ENCODE data around the gene GALNT13.

GALNT13 gene

GRCh38 chr2:154189953-154190352 is 318.2 kb downstream of the GALNT13 start:
- H3K9me3 Mint-ChIP-seq, result peaks cover 25% of the 10 kb centered on the region
- H3K27ac Mint-ChIP-seq, result no peak overlapping the region
- H3K27me3 Mint-ChIP-seq (ENCODE audit: low read depth), result no peaks in the 10 kb centered on the region
- H3K4me1 Mint-ChIP-seq (ENCODE audit: low read depth), result no peaks in the 10 kb centered on the region
- H3K36me3 Mint-ChIP-seq (ENCODE audit: low read depth), result no peaks in the 10 kb centered on the region
- no peak for DNase-seq (ENCODE audit: low spot score)
- no peak overlapping the region for H3K4me3 Mint-ChIP-seq

- Mint-ChIP-seq H3K4me3 (no peak overlapping the region), H3K9me3 (peaks cover 11% of the 10 kb centered on the region), H3K36me3 (ENCODE audit: low read depth) (no peaks in the 10 kb centered on the region), H3K4me1 (ENCODE audit: low read depth) (no peaks in the 10 kb centered on the region), H3K27ac (no peak overlapping the region), H3K27me3 (ENCODE audit: low read depth) (no peaks in the 10 kb centered on the region)
- no peak for DNase-seq (ENCODE audit: low spot score)
Observed at GRCh38 chr2:154193246-154193645, 321.5 kb downstream of the GALNT13 start.

- Mint-ChIP-seq H3K36me3 (ENCODE audit: low read depth) (no peaks in the 10 kb centered on the region), H3K9me3 (peaks cover 11% of the 10 kb centered on the region), H3K27me3 (ENCODE audit: low read depth) (no peaks in the 10 kb centered on the region), H3K4me3 (no peak overlapping the region), H3K27ac (no peak overlapping the region), H3K4me1 (ENCODE audit: low read depth) (no peaks in the 10 kb centered on the region)
- no peak for DNase-seq (ENCODE audit: low spot score)
Observed at GRCh38 chr2:154194909-154195643, 323.4 kb downstream of the GALNT13 start.

GRCh38 chr2:154195644-154196195 is 324.0 kb downstream of the GALNT13 start:
- peaks cover 11% of the 10 kb centered on the region for H3K9me3 Mint-ChIP-seq
- no peaks in the 10 kb centered on the region for H3K4me1 Mint-ChIP-seq (ENCODE audit: low read depth)
- H3K36me3 Mint-ChIP-seq (ENCODE audit: low read depth), result no peaks in the 10 kb centered on the region
- H3K27me3 Mint-ChIP-seq (ENCODE audit: low read depth), result no peaks in the 10 kb centered on the region
- no peak overlapping the region for H3K27ac Mint-ChIP-seq
- H3K4me3 Mint-ChIP-seq, result no peak overlapping the region
- DNase-seq (ENCODE audit: low spot score), result no peak

GRCh38 chr2:154198866-154199265 is 327.1 kb downstream of the GALNT13 start:
- no peak overlapping the region for H3K27ac Mint-ChIP-seq
- no peak overlapping the region for H3K4me3 Mint-ChIP-seq
- no peaks in the 10 kb centered on the region for H3K4me1 Mint-ChIP-seq (ENCODE audit: low read depth)
- no peak for DNase-seq (ENCODE audit: low spot score)
- H3K36me3 Mint-ChIP-seq (ENCODE audit: low read depth), result no peaks in the 10 kb centered on the region
- H3K27me3 Mint-ChIP-seq (ENCODE audit: low read depth), result no peaks in the 10 kb centered on the region
- H3K9me3 Mint-ChIP-seq, result peaks cover 5% of the 10 kb centered on the region

- H3K36me3 Mint-ChIP-seq (ENCODE audit: low read depth), result no peaks in the 10 kb centered on the region
- no peak for DNase-seq (ENCODE audit: low spot score)
- no peak overlapping the region for H3K4me3 Mint-ChIP-seq
Observed at GRCh38 chr2:154203206-154203605, 331.5 kb downstream of the GALNT13 start.

GRCh38 chr2:154203902-154204301 is 332.2 kb downstream of the GALNT13 start:
- H3K4me1 Mint-ChIP-seq (ENCODE audit: low read depth), result no peaks in the 10 kb centered on the region
- no peak overlapping the region for H3K27ac Mint-ChIP-seq
- DNase-seq (ENCODE audit: low spot score), result no peak
- peaks cover 3% of the 10 kb centered on the region for H3K9me3 Mint-ChIP-seq
- no peak overlapping the region for H3K4me3 Mint-ChIP-seq
- no peaks in the 10 kb centered on the region for H3K36me3 Mint-ChIP-seq (ENCODE audit: low read depth)
- H3K27me3 Mint-ChIP-seq (ENCODE audit: low read depth), result no peaks in the 10 kb centered on the region

More at GRCh38 chr2:154203206-154203605, 331.5 kb downstream of the GALNT13 start:
- Mint-ChIP-seq H3K27ac (no peak overlapping the region), H3K4me1 (ENCODE audit: low read depth) (no peaks in the 10 kb centered on the region), H3K27me3 (ENCODE audit: low read depth) (no peaks in the 10 kb centered on the region), H3K9me3 (peaks cover 3% of the 10 kb centered on the region)

- Mint-ChIP-seq H3K4me1 (ENCODE audit: low read depth) (no peaks in the 10 kb centered on the region), H3K4me3 (no peak overlapping the region), H3K9me3 (peaks cover 3% of the 10 kb centered on the region), H3K27ac (no peak overlapping the region), H3K27me3 (ENCODE audit: low read depth) (no peaks in the 10 kb centered on the region), H3K36me3 (ENCODE audit: low read depth) (no peaks in the 10 kb centered on the region)
- DNase-seq (ENCODE audit: low spot score), result no peak
Observed at GRCh38 chr2:154207288-154208047, 335.7 kb downstream of the GALNT13 start.

- H3K4me3 Mint-ChIP-seq, result no peak overlapping the region
- no peaks in the 10 kb centered on the region for H3K36me3 Mint-ChIP-seq (ENCODE audit: low read depth)
- H3K4me1 Mint-ChIP-seq (ENCODE audit: low read depth), result no peaks in the 10 kb centered on the region
- no peaks in the 10 kb centered on the region for H3K27me3 Mint-ChIP-seq (ENCODE audit: low read depth)
- H3K27ac Mint-ChIP-seq, result no peak overlapping the region
- no peak for DNase-seq (ENCODE audit: low spot score)
- H3K9me3 Mint-ChIP-seq, result no peaks in the 10 kb centered on the region
Observed at GRCh38 chr2:154223726-154224125, 352.0 kb downstream of the GALNT13 start.

GRCh38 chr2:154226931-154227330 is 355.2 kb downstream of the GALNT13 start:
- no peak overlapping the region for H3K27ac Mint-ChIP-seq
- DNase-seq (ENCODE audit: low spot score), result no peak
- H3K4me1 Mint-ChIP-seq (ENCODE audit: low read depth), result no peaks in the 10 kb centered on the region
- H3K36me3 Mint-ChIP-seq (ENCODE audit: low read depth), result no peaks in the 10 kb centered on the region
- no peak overlapping the region for H3K4me3 Mint-ChIP-seq
- no peaks in the 10 kb centered on the region for H3K27me3 Mint-ChIP-seq (ENCODE audit: low read depth)
- no peaks in the 10 kb centered on the region for H3K9me3 Mint-ChIP-seq

GRCh38 chr2:154228566-154229280 is 357.0 kb downstream of the GALNT13 start:
- no peak overlapping the region for H3K4me3 Mint-ChIP-seq
- H3K36me3 Mint-ChIP-seq (ENCODE audit: low read depth), result no peaks in the 10 kb centered on the region
- no peaks in the 10 kb centered on the region for H3K4me1 Mint-ChIP-seq (ENCODE audit: low read depth)
- no peak for DNase-seq (ENCODE audit: low spot score)
- H3K27me3 Mint-ChIP-seq (ENCODE audit: low read depth), result no peaks in the 10 kb centered on the region
- no peak overlapping the region for H3K27ac Mint-ChIP-seq
- H3K9me3 Mint-ChIP-seq, result no peaks in the 10 kb centered on the region

- Mint-ChIP-seq H3K4me3 (no peak overlapping the region), H3K9me3 (no peaks in the 10 kb centered on the region), H3K36me3 (ENCODE audit: low read depth) (no peaks in the 10 kb centered on the region), H3K27ac (no peak overlapping the region), H3K4me1 (ENCODE audit: low read depth) (no peaks in the 10 kb centered on the region), H3K27me3 (ENCODE audit: low read depth) (no peaks in the 10 kb centered on the region)
- DNase-seq (ENCODE audit: low spot score), result no peak
Observed at GRCh38 chr2:154229966-154230365, 358.2 kb downstream of the GALNT13 start.

- H3K27me3 Mint-ChIP-seq (ENCODE audit: low read depth), result no peaks in the 10 kb centered on the region
- no peaks in the 10 kb centered on the region for H3K36me3 Mint-ChIP-seq (ENCODE audit: low read depth)
- no peaks in the 10 kb centered on the region for H3K4me1 Mint-ChIP-seq (ENCODE audit: low read depth)
Observed at GRCh38 chr2:154231021-154231420, 359.3 kb downstream of the GALNT13 start.

GRCh38 chr2:154233231-154233630 is 361.5 kb downstream of the GALNT13 start:
- DNase-seq (ENCODE audit: low spot score), result no peak
- H3K9me3 Mint-ChIP-seq, result no peaks in the 10 kb centered on the region
- H3K4me1 Mint-ChIP-seq (ENCODE audit: low read depth), result no peaks in the 10 kb centered on the region
- no peak overlapping the region for H3K27ac Mint-ChIP-seq
- no peaks in the 10 kb centered on the region for H3K27me3 Mint-ChIP-seq (ENCODE audit: low read depth)
- H3K36me3 Mint-ChIP-seq (ENCODE audit: low read depth), result no peaks in the 10 kb centered on the region
- no peak overlapping the region for H3K4me3 Mint-ChIP-seq

More at GRCh38 chr2:154231021-154231420, 359.3 kb downstream of the GALNT13 start:
- Mint-ChIP-seq H3K27ac (no peak overlapping the region), H3K9me3 (no peaks in the 10 kb centered on the region), H3K4me3 (no peak overlapping the region)
- no peak for DNase-seq (ENCODE audit: low spot score)
